CD4-positive, alpha-beta memory T cell (primary cell): ENCODE results near the gene LBHD2. TPM values are rescaled to one million over a fixed set of nuclear protein-coding genes. Genes with fewer than 3 reads are reported as not detected.

Experiments
- CTCF ChIA-PET: fragments of 350-600 bp; sonication (Branson Sonifier 250); formaldehyde crosslinking; loops from one replicate; lab custom pipeline; 2021; ENCODE audit warnings: inconsistent platforms; ENCODE audit not compliant: partially characterized antibody; lab: Charles Lee
- POLR2A ChIA-PET: fragments of 350-600 bp; sonication (Branson Sonifier 250); formaldehyde crosslinking; loops from one replicate; lab custom pipeline; 2021; ENCODE audit not compliant: partially characterized antibody; lab: Charles Lee
- DNase-seq, 5 donors: peaks; one replicate each; pipeline versions ENCODE4 v3.0.0 to v3.0.0-alpha.2; 2020 to 2022; ENCODE audit warnings: mixed read lengths in 1 of 5
- H3K27ac ChIP-seq: one replicate; pipeline ENCODE4 v1.7.0; 2013; ENCODE audit warnings: low read depth, low read length
- H3K27me3 ChIP-seq: 2 replicates; pipeline ENCODE4 v1.7.0; 2013; ENCODE audit warnings: mild to moderate bottlenecking, low read length, moderate library complexity; ENCODE audit not compliant: insufficient read depth
- H3K36me3 ChIP-seq: 2 replicates; pipeline ENCODE4 v1.7.0; 2013; ENCODE audit warnings: mild to moderate bottlenecking, low read length, moderate library complexity; ENCODE audit not compliant: insufficient read depth
- H3K4me1 ChIP-seq: 2 replicates; pipeline ENCODE4 v1.7.0; 2013; ENCODE audit warnings: mild to moderate bottlenecking, low read length, moderate library complexity; ENCODE audit not compliant: insufficient read depth
- H3K4me3 ChIP-seq, 2 donors: one replicate each; pipeline ENCODE4 v1.7.0; 2013; ENCODE audit warnings: low read length in 2 of 2, mild to moderate bottlenecking in 1 of 2
- H3K9me3 ChIP-seq, 2 donors: one replicate each; pipeline ENCODE4 v1.7.0; 2013; ENCODE audit warnings: low read length in 2 of 2, control low read depth in 1 of 2; ENCODE audit not compliant: control insufficient read depth in 1 of 2
- H3K27ac Mint-ChIP-seq, 7 donors: one replicate each; pipeline ENCODE4 v1.8.0; 2020 to 2021; ENCODE audit warnings: mixed read lengths in 7 of 7, mild to moderate bottlenecking in 6 of 7, inconsistent platforms in 3 of 7, moderate library complexity in 3 of 7
- H3K27me3 Mint-ChIP-seq, 2 donors: one replicate each; pipeline ENCODE4 v1.8.0; 2020 to 2021; ENCODE audit warnings: mixed read lengths in 2 of 2
- H3K36me3 Mint-ChIP-seq, 2 donors: one replicate each; pipeline ENCODE4 v1.8.0; 2020 to 2021; ENCODE audit warnings: mixed read lengths in 2 of 2, inconsistent platforms in 1 of 2, mild to moderate bottlenecking in 1 of 2
- H3K4me1 Mint-ChIP-seq, 4 donors: one replicate each; pipeline ENCODE4 v1.8.0; 2020 to 2021; ENCODE audit warnings: mixed read lengths in 4 of 4, mild to moderate bottlenecking in 1 of 4
- H3K4me3 Mint-ChIP-seq, 8 donors: one replicate each; pipeline ENCODE4 v1.8.0; 2020 to 2021; ENCODE audit warnings: mixed read lengths in 8 of 8, mild to moderate bottlenecking in 7 of 8, moderate library complexity in 6 of 8, inconsistent platforms in 3 of 8
- H3K9me3 Mint-ChIP-seq, 8 donors: one replicate each; pipeline ENCODE4 v1.8.0; 2020 to 2021; ENCODE audit warnings: mixed read lengths in 8 of 8, mild to moderate bottlenecking in 5 of 8, inconsistent platforms in 3 of 8, moderate library complexity in 1 of 8
- intact Hi-C: fragments of 100-400 bp; cut with micrococcal nuclease; formaldehyde crosslinking; loops from one replicate; pipeline ENCODE4 v1.15.1; 2023
- polyA plus RNA-seq, 2 donors: library from polyadenylated mRNA; unstranded; fragments of 300-500 nt; fragmentation: Illumina TruSeq; gene quantifications; one replicate each; pipeline ENCODE4 v1.2.3, GENCODE V29; 2021
- total RNA-seq, 2 experiments: library from RNA; stranded (reverse); gene quantifications; one replicate each; pipeline ENCODE4 v1.2.3, GENCODE V29; 2021

The LBHD2 gene
- total and polyA plus RNA-seq, 4 experiments from 2014 or later, result not detected

DNA sequence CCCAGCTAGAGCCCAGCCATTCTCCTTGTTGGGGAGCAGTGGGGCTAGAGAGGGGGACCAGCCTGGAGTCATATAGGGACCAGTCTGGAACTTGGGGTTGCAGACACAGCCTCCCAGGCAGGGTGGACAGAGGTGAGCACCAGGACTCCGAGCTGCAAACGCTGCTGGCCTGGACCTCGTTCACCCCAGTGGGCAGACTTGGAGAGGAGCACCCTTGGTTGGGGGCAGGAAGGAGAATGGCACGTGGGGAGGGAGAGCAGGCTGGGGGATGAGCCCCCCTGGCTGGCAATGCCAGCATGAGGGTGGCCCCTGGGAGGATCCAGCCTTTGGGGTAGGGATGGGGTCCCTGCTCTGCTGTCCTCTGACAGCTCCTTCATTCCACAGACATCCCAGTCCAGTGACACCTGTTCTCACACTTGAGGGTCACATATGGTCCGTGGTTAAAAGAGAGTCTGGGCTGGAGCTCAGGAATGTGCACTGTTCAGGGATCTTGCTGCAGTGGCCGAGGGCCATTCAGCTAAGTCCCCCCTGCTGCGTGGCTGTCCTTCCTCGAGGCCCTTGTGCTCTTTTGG, 2.8 kb downstream of the LBHD2 start:
- CTCF ChIA-PET, result interaction anchor here (0.6 to 1.1 kb wide), 3 partner anchors 18 to 395 kb away, joined by 3 to 4 read pairs (median 3); no protein-coding TSS in a partner anchor
- Mint-ChIP-seq H3K4me1 (peaks cover 0 to 4% (median 1%) of the 10 kb centered on the region in 4 donors), H3K9me3 (no peaks in the 10 kb centered on the region), H3K4me3 (peak overlapping the region in 1 of 8 donors; percentile 31), H3K27me3 (peaks cover 9 to 13% of the 10 kb centered on the region in 2 donors), H3K36me3 (no peaks in the 10 kb centered on the region), H3K27ac (no peak overlapping the region)
- peaks cover 9% of the 10 kb centered on the region for H3K4me1 ChIP-seq
- H3K27me3 ChIP-seq, result peaks cover 6% of the 10 kb centered on the region
- intact Hi-C loops, result no loop called here
- no peak for DNase-seq
- no peaks in the 10 kb centered on the region for H3K9me3 ChIP-seq
- H3K36me3 ChIP-seq, result no peaks in the 10 kb centered on the region
- no peak overlapping the region for H3K4me3 ChIP-seq
- POLR2A ChIA-PET, result no interaction called here
- H3K27ac ChIP-seq, result no peak overlapping the region

DNA sequence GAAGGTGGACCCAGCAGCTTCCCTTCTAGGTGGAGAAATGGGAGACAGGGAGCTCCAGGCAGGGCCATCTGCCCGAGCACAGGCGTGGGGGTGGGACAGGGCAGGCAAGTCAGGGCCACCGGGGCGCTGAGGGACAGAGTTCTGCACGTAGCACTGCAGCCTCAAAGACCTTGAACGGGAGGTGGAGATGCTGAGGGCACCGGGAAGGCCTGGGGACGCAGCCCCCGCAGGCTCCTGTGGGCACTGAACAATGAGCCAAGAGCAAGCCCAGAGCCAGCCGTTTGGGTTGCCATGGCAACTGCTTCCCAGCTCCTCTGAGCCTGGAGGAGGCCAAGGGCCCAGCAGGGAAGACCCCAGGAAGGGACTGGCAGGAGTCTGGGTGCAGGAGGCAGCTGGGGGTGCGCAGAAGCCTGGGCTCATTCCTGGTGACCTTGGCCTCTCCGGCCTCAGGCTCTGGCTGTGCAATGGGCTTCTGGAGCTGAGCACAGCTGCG, 3.4 kb downstream of the LBHD2 start:
- H3K27ac ChIP-seq, result no peak overlapping the region
- no peak for DNase-seq
- ChIA-PET CTCF (interaction anchor here (1.1 kb wide), 2 partner anchors 17 to 20 kb away, joined by 3 to 4 read pairs; no protein-coding TSS in a partner anchor), POLR2A (no interaction called here)
- Mint-ChIP-seq H3K36me3 (no peaks in the 10 kb centered on the region), H3K4me3 (peak overlapping the region in 1 of 8 donors; percentile 31), H3K9me3 (no peaks in the 10 kb centered on the region), H3K27ac (no peak overlapping the region), H3K4me1 (peaks cover 0 to 4% (median 1%) of the 10 kb centered on the region in 4 donors), H3K27me3 (peaks cover 9 to 13% of the 10 kb centered on the region in 2 donors)
- no peaks in the 10 kb centered on the region for H3K36me3 ChIP-seq
- H3K4me3 ChIP-seq, result no peak overlapping the region
- intact Hi-C loops, result no loop called here
- H3K27me3 ChIP-seq, result peaks cover 6% of the 10 kb centered on the region
- peaks cover 10% of the 10 kb centered on the region for H3K4me1 ChIP-seq
- H3K9me3 ChIP-seq, result no peaks in the 10 kb centered on the region

DNA sequence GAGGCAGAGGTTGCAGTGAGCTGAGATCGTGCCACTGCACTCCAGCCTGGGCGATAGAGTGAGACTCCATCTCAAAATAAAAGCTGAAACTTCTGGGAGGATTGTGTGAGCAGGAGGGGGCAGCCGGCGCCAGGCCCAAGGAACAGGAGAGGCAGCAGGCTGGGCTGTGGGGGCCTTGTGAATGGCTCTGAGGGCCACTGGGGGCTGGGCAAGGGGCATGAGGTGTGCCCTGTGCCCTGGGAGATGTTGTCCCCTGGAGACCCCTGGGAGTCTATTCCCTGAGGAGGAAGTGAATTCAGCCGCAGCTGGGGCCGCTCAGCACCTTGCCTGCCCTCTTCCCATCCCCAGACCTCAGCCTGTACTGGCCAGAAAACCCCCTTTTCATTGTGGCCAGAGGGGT, 4.9 kb downstream of the LBHD2 start:
- peaks cover 0 to 4% (median 1%) of the 10 kb centered on the region in 4 donors for H3K4me1 Mint-ChIP-seq
- H3K27ac ChIP-seq, result no peak overlapping the region
- peaks cover 6% of the 10 kb centered on the region for H3K27me3 ChIP-seq
- CTCF ChIA-PET, result interaction anchor here (1.9 kb wide), 1 partner anchor 16 kb away, joined by 6 read pairs; no protein-coding TSS in a partner anchor
- no peaks in the 10 kb centered on the region for H3K36me3 ChIP-seq
- intact Hi-C loops, result no loop called here
- POLR2A ChIA-PET, result no interaction called here
- H3K4me3 Mint-ChIP-seq, result no peak overlapping the region
- peaks cover 9 to 13% of the 10 kb centered on the region in 2 donors for H3K27me3 Mint-ChIP-seq
- H3K9me3 Mint-ChIP-seq, result no peaks in the 10 kb centered on the region
- H3K27ac Mint-ChIP-seq, result peak overlapping the region in 1 of 7 donors; percentile 44
- H3K4me3 ChIP-seq, result no peak overlapping the region
- no peaks in the 10 kb centered on the region for H3K9me3 ChIP-seq
- DNase-seq, result no peak
- H3K36me3 Mint-ChIP-seq, result no peaks in the 10 kb centered on the region
- peaks cover 10% of the 10 kb centered on the region for H3K4me1 ChIP-seq

DNA sequence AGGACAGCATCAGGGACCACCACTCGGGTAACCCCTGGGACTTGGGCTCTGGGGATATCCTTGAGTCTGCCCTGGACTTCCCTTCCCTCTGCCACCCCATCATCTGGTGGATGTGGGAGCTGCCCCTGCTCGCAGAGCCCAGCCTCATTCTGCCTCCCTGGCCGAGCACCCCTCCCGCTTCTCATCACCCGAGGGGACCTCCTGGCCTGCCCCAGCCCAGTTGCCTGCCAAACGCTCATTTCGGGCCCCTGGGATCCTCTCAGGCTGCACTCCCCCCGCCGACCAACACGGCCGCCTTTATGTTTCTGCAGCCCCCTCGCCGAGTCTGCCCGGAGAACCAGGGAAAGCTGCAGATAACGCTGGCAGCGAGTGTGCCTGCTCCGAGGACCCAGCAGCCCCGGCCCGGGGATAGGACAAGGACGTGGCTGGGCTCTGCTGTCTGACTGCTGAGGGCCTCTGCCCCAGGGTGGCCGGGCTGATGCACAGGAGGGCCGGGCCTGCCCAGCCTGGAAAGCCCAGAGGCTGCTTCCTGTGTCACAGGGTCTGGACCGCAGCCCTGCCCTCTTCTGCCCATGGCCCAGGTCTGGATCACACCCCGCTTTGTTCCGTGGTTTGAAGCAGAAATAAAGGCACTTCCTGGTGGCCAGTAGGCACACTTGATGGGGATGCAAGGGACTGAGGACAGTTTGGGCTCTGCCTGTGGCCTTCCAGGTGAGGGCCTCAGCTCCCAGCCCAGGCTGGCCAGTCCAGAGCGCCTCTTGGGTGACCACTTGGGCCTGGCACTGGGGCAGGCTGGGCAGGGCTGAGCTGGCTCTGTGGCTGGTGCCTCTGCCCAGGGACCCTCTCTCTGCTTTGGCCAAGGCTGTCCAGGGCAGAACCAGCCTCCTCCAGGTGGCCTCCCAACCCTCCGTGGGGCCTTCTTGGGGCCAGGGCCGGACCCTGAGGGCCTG, 5.7 kb downstream of the LBHD2 start:
- peaks cover 10% of the 10 kb centered on the region for H3K4me1 ChIP-seq
- DNase-seq, result no peak
- Mint-ChIP-seq H3K4me1 (peaks cover 0 to 4% (median under 1%) of the 10 kb centered on the region in 4 donors), H3K9me3 (no peaks in the 10 kb centered on the region), H3K4me3 (no peak overlapping the region), H3K27ac (no peak overlapping the region), H3K36me3 (no peaks in the 10 kb centered on the region), H3K27me3 (peaks cover 7 to 10% of the 10 kb centered on the region in 2 donors)
- CTCF ChIA-PET, result interaction anchor here (1.8 to 2.3 kb wide), 3 partner anchors 14 to 396 kb away, joined by 4 to 14 read pairs (median 6); no protein-coding TSS in a partner anchor
- intact Hi-C loops, result loop anchor here (2.0 kb wide), 1 partner anchor 15 kb away; no protein-coding TSS in a partner anchor
- peaks cover 2% of the 10 kb centered on the region for H3K27me3 ChIP-seq
- POLR2A ChIA-PET, result no interaction called here
- H3K9me3 ChIP-seq, result no peaks in the 10 kb centered on the region
- H3K36me3 ChIP-seq, result no peaks in the 10 kb centered on the region
- no peak overlapping the region for H3K4me3 ChIP-seq
- H3K27ac ChIP-seq, result no peak overlapping the region

DNA sequence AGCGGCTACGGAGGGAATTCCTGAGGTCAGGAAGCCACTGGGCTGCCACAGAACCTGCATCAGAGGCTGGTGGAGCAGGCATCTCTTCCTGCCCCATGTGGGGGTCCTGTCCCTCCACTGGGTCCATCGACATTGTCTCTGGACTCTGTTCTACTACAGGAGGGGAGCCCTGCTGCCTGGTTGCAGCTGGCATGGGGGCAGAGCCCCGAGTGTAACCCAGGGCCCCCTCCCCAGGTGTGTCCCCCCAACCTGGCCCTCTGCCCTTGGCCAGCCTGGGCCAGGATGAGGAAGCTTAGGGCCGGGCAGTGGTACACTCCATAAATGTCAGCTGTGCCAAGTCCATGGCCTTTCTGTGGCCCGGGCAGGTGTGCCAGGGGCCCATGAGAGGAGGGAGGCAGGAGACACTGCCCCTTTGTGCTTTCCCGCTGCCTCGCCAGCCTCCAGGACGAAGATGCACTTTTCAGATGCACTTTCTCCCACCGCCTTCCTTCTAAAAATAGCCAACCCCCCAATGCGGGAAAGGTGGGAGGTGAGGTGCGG, 6.5 kb downstream of the LBHD2 start:
- Histone ChIP-seq H3K4me3 (peak overlapping the region in 1 of 2 donors; percentile 45), H3K4me1 (peaks cover 10% of the 10 kb centered on the region), H3K27me3 (no peaks in the 10 kb centered on the region), H3K36me3 (no peaks in the 10 kb centered on the region), H3K9me3 (no peaks in the 10 kb centered on the region), H3K27ac (no peak overlapping the region)
- peak overlapping the region in 6 of 8 donors; percentile 13 to 74 (median 62) for H3K4me3 Mint-ChIP-seq
- peaks cover 4 to 8% of the 10 kb centered on the region in 2 donors for H3K27me3 Mint-ChIP-seq
- CTCF ChIA-PET, result interaction anchor here (1.0 to 2.3 kb wide), 5 partner anchors 11 to 397 kb away, joined by 3 to 14 read pairs (median 6); no protein-coding TSS in a partner anchor
- H3K9me3 Mint-ChIP-seq, result no peaks in the 10 kb centered on the region
- no peak for DNase-seq
- intact Hi-C loops, result loop anchor here (1.0 to 2.0 kb wide), 3 partner anchors 12 to 396 kb away; no protein-coding TSS in a partner anchor
- POLR2A ChIA-PET, result no interaction called here
- H3K27ac Mint-ChIP-seq, result no peak overlapping the region
- H3K4me1 Mint-ChIP-seq, result peaks cover 0 to 4% (median under 1%) of the 10 kb centered on the region in 4 donors
- no peaks in the 10 kb centered on the region for H3K36me3 Mint-ChIP-seq

DNA sequence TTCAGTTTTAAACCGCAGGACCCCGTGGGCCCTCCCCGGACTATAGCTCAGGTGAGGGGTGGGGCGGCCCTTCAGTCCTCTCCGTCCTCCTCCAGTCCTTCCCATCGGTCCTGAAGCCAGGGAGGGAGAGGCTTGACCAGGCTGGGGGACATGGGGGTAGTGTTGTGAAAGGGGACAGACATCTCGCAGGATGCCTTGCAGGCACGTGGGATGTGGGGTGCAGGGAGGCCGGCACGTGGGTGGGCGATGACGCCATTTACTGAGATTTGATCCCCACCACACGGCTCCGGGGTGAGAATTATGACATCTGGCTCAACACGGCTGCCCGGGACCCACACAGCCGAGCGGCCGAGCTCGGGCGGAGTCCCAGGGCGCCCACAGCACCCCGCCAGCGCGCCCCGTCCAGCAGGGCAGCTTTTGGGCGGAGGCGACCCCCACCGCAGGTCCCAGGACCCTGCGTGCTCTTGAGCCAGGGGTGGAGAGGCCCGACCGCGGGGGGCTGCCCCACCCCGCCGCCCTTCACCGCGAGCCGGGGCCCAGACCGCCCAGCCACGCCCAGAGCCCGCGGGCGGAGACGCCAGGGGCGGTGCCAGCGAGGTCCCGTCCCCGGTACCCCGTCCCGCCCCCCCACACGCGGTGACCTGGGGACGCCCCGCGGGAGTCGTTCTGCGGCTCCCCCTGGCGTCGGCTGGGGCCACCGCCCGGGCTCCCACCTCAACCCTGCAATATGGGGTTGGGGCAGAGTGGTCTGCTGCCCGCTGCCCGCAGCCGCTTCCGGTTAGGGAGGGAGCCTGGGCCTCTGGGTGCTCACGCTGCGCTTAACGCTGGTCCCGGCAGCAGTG, 7.3 kb downstream of the LBHD2 start:
- Histone ChIP-seq H3K27me3 (no peaks in the 10 kb centered on the region), H3K27ac (no peak overlapping the region), H3K4me3 (peak overlapping the region in 1 of 2 donors; percentile 45), H3K36me3 (no peaks in the 10 kb centered on the region), H3K4me1 (peaks cover 10% of the 10 kb centered on the region), H3K9me3 (no peaks in the 10 kb centered on the region)
- peak overlapping the region; percentile 5 to 74 (median 54) for H3K4me3 Mint-ChIP-seq
- H3K27me3 Mint-ChIP-seq, result peaks cover 3 to 7% of the 10 kb centered on the region in 2 donors
- intact Hi-C loops, result loop anchor here (1.0 to 2.0 kb wide), 3 partner anchors 13 to 397 kb away; no protein-coding TSS in a partner anchor
- DNase-seq, result peak; percentile 56 to 78 (median 66)
- peak overlapping the region in 1 of 7 donors; percentile 27 for H3K27ac Mint-ChIP-seq
- CTCF ChIA-PET, result interaction anchor here (1.0 to 2.3 kb wide), 5 partner anchors 12 to 397 kb away, joined by 3 to 14 read pairs (median 6); no protein-coding TSS in a partner anchor
- H3K36me3 Mint-ChIP-seq, result no peaks in the 10 kb centered on the region
- H3K9me3 Mint-ChIP-seq, result no peaks in the 10 kb centered on the region
- H3K4me1 Mint-ChIP-seq, result peaks cover 0 to 4% (median 0%) of the 10 kb centered on the region in 4 donors
- POLR2A ChIA-PET, result no interaction called here
